Uterus (tissue), 2 donors: ENCODE data around the gene THBS4.

Experiments used
- CTCF ChIP-seq, 4 experiments: fragments of 200-600 bp in 2 of 4; fragments of 450-650 bp in 2 of 4; sonication (generic) in 2 of 4; IDR thresholded peaks; one replicate each; pipeline ENCODE4 v1.5.1; 2016 to 2019; ENCODE audit warnings: antibody characterized with exemption in 4 of 4, mild to moderate bottlenecking in 2 of 4, moderate library complexity in 1 of 4
- POLR2A ChIP-seq, 2 donors: fragments of 450-650 bp; IDR thresholded peaks; one replicate each; pipeline ENCODE4 v1.6.1; 2016; ENCODE audit warnings: antibody characterized with exemption in 2 of 2, mild to moderate bottlenecking in 1 of 2, moderate library complexity in 1 of 2

- TF ChIP-seq CTCF (IDR thresholded peaks at IDR 0.05) (no peak), POLR2A (IDR thresholded peaks at IDR 0.05) (no peak)
These were observed 32.5 kb downstream of the THBS4 start for GRCh38 chr5:80067531-80068245.
